Activated CD8-positive, alpha-beta T cell treated with anti-CD3 and anti-CD28 coated beads for 36 hours (primary cell): ENCODE data around the gene SLC66A3. TPM values are rescaled to one million over a fixed set of nuclear protein-coding genes. Genes with fewer than 3 reads are reported as not detected.
"Not testable (repeated sequence)": the region's sequence is repeated elsewhere in the genome, so short reads cannot be mapped to it uniquely, and the experiment has no call there.

ENCODE experiments used
- ATAC-seq: fragments of 200-7000 bp; cut with Tn5 transposase; one replicate; pipeline ENCODE4 v1.10.0; 2021; ENCODE audit warnings: mild to moderate bottlenecking, moderate library complexity
- CTCF ChIA-PET: fragments of 350-600 bp; sonication (Branson Sonifier 250); formaldehyde crosslinking; loops from one replicate; lab custom pipeline; 2021; ENCODE audit warnings: antibody characterized with exemption; lab: Charles Lee
- POLR2A ChIA-PET: fragments of 350-600 bp; sonication (Branson Sonifier 250); formaldehyde crosslinking; loops from one replicate; lab custom pipeline; 2021; ENCODE audit warnings: antibody characterized with exemption; lab: Charles Lee
- DNase-seq: peaks from one replicate; pipeline ENCODE4 v3.0.0-alpha.2; 2020
- H3K27ac Mint-ChIP-seq: one replicate; pipeline ENCODE4 v1.8.0; 2021; ENCODE audit warnings: mild to moderate bottlenecking, mixed read lengths
- H3K27me3 Mint-ChIP-seq: one replicate; pipeline ENCODE4 v1.8.0; 2021; ENCODE audit warnings: mixed read lengths
- H3K36me3 Mint-ChIP-seq: one replicate; pipeline ENCODE4 v1.8.0; 2021; ENCODE audit warnings: low read depth, mixed read lengths
- H3K4me1 Mint-ChIP-seq: one replicate; pipeline ENCODE4 v1.8.0; 2021; ENCODE audit warnings: low read depth, mixed read lengths
- H3K4me3 Mint-ChIP-seq: one replicate; pipeline ENCODE4 v1.8.0; 2021; ENCODE audit warnings: mild to moderate bottlenecking, moderate library complexity, mixed read lengths
- H3K9me3 Mint-ChIP-seq: one replicate; pipeline ENCODE4 v1.8.0; 2021; ENCODE audit warnings: mixed read lengths
- intact Hi-C: fragments of 100-400 bp; cut with micrococcal nuclease; formaldehyde crosslinking; loops from one replicate; pipeline ENCODE4 v1.10.0; 2022
- total RNA-seq, 2 experiments: library from RNA; stranded (reverse); gene quantifications; one replicate each; pipeline ENCODE4 v1.2.3, GENCODE V29; 2021
- TF ChIP-seq, protein P1 (sequence below): fragments of 200-600 bp; IDR thresholded peaks from one replicate; pipeline ENCODE4 v1.8.0; 2022; ENCODE audit warnings: antibody characterized with exemption, mild to moderate bottlenecking

Gene SLC66A3
- total RNA-seq, 2 experiments from 2014 or later: 10.4 to 10.6 TPM

DNA sequence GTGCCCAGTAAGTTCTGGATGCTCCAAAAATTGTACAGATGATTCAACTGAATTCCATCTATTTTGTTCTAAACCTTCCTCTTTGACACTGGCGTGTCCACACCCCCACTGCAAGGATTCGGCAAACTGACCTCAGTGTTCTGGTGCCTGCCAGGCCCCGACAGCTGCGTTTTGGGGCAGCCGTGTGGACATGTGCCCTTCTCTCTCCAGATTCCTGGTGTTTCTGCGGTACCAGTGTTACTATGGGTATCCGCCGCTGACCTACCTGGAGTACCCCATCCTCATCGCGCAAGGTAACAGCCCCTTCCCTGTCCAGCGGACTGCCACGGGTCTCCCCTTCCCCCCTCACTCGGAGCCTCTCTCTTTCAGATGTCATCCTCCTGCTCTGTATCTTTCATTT is 5.0 kb downstream of the SLC66A3 start:
- intact Hi-C loops: no loop called here
- DNase-seq (no peak), ATAC-seq (no peak)
- H3K27me3 Mint-ChIP-seq: no peaks in the 10 kb centered on the region
- TF ChIP-seq, protein P1, sequence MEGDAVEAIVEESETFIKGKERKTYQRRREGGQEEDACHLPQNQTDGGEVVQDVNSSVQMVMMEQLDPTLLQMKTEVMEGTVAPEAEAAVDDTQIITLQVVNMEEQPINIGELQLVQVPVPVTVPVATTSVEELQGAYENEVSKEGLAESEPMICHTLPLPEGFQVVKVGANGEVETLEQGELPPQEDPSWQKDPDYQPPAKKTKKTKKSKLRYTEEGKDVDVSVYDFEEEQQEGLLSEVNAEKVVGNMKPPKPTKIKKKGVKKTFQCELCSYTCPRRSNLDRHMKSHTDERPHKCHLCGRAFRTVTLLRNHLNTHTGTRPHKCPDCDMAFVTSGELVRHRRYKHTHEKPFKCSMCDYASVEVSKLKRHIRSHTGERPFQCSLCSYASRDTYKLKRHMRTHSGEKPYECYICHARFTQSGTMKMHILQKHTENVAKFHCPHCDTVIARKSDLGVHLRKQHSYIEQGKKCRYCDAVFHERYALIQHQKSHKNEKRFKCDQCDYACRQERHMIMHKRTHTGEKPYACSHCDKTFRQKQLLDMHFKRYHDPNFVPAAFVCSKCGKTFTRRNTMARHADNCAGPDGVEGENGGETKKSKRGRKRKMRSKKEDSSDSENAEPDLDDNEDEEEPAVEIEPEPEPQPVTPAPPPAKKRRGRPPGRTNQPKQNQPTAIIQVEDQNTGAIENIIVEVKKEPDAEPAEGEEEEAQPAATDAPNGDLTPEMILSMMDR: no peak
- H3K36me3 Mint-ChIP-seq: no peaks in the 10 kb centered on the region
- peaks cover 22% of the 10 kb centered on the region for H3K4me1 Mint-ChIP-seq
- ChIA-PET CTCF (no interaction called here), POLR2A (no interaction called here)
- H3K27ac Mint-ChIP-seq: peak overlapping the region; percentile 86
- no peaks in the 10 kb centered on the region for H3K9me3 Mint-ChIP-seq
- no peak overlapping the region for H3K4me3 Mint-ChIP-seq

DNA sequence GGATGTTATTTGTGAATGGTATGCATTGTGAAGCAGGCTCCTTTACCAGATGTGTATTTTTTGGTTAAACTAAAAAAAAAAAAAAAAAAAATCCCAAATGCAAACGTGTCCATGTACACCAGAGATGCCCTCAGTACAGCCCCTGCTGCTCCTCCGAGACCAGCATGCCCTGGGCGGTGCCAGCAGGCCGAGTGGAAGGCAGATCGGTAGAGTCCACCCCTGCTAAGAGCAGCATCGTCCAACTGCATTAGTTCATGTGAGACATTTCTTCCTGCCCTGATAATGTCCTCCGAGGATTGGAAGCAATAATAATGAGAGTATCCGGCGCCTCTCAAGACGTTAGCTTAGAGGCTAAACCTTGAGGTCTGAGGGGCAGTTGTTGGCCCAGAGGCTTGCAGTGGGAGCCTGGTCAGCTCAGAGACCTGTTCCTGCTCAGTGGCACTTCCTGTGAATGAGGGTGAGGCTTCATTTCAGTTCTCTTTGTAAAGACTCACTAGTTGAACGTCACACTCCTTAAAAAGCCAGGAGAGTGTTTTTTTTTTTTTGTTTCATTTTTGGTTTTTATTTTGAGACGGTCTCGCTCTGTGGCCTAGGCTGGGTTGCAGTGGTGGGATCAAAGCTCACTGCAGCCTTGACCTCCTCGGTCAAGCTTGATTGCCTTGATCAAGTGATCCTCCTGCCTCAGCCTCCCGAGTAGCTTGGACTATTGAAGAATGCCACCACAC is 5.6 kb downstream of the SLC66A3 start:
- Mint-ChIP-seq H3K27me3 (no peaks in the 10 kb centered on the region), H3K4me1 (peaks cover 20% of the 10 kb centered on the region), H3K4me3 (peak overlapping the region; percentile 31), H3K9me3 (no peaks in the 10 kb centered on the region), H3K36me3 (no peaks in the 10 kb centered on the region), H3K27ac (peak overlapping the region; percentile 86)
- TF ChIP-seq, protein P1: no peak
- intact Hi-C loops: no loop called here
- ATAC-seq (peak; percentile 83), DNase-seq (no peak)
- CTCF ChIA-PET: interaction anchor here (2.9 kb wide), 1 partner anchor 28 kb away, joined by 18 read pairs; a partner anchor contains a TSS
- POLR2A ChIA-PET: interaction anchor here (0.7 to 1.3 kb wide), 3 partner anchors 28 to 80 kb away, joined by 3 read pairs; a partner anchor contains a TSS

DNA sequence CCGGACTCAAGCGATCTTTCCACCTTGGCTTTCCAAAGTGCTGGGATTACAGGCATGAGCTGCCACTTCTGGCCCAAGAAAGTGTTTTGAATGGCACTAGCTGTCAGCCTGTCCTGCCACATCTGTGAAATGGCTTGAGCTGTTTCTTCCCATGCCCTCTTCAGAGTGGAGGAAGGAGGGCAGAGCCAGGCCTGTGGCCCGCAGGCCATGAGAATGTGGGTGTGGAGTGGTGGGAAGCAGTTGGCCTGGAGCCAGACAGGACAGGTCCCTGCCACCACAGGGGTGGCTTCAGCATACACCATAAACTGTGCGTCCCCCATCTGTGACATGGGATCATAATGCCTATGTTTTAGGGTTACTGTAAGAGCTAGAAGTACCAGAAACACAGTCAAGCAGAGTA is 6.5 kb downstream of the SLC66A3 start:
- ATAC-seq: no peak
- Mint-ChIP-seq H3K4me3 (no peak overlapping the region), H3K9me3 (no peaks in the 10 kb centered on the region), H3K27me3 (no peaks in the 10 kb centered on the region), H3K27ac (no peak overlapping the region), H3K4me1 (peaks cover 16% of the 10 kb centered on the region), H3K36me3 (no peaks in the 10 kb centered on the region)
- DNase-seq: no peak
- TF ChIP-seq, protein P1: no peak
- CTCF ChIA-PET: interaction anchor here (2.9 kb wide), 1 partner anchor 29 kb away, joined by 18 read pairs; a partner anchor contains a TSS
- intact Hi-C loops: no loop called here
- POLR2A ChIA-PET: interaction anchor here (0.7 to 1.3 kb wide), 3 partner anchors 28 to 79 kb away, joined by 3 read pairs; a partner anchor contains a TSS

- H3K27me3 Mint-ChIP-seq: no peaks in the 10 kb centered on the region
- H3K27ac Mint-ChIP-seq: no peak overlapping the region
- intact Hi-C loops: no loop called here
- TF ChIP-seq, protein P1: no peak
- CTCF ChIA-PET: interaction anchor here (1.0 to 2.9 kb wide), 3 partner anchors 31 to 45 kb away, joined by 3 to 18 read pairs (median 3); a partner anchor contains a TSS
- H3K9me3 Mint-ChIP-seq: no peaks in the 10 kb centered on the region
- H3K36me3 Mint-ChIP-seq: no peaks in the 10 kb centered on the region
- H3K4me1 Mint-ChIP-seq: peaks cover 14% of the 10 kb centered on the region
- no peak overlapping the region for H3K4me3 Mint-ChIP-seq
- ATAC-seq (no peak), DNase-seq (no peak)
- POLR2A ChIA-PET: interaction anchor here (0.7 kb wide), 1 partner anchor 8 kb away, joined by 4 read pairs; no protein-coding TSS in a partner anchor
Observed at GRCh38 chr2:11163439-11164317, 8.4 kb downstream of the SLC66A3 start.

GRCh38 chr2:11165046-11165445 is 9.8 kb downstream of the SLC66A3 start:
- H3K4me3 Mint-ChIP-seq, CTCF ChIA-PET: not testable (repeated sequence)

More at GRCh38 chr2:11165046-11165445, 9.8 kb downstream of the SLC66A3 start:
- peaks cover 12% of the 10 kb centered on the region for H3K4me1 Mint-ChIP-seq
- DNase-seq, H3K36me3 Mint-ChIP-seq, POLR2A ChIA-PET, intact Hi-C loops, H3K27ac Mint-ChIP-seq, ATAC-seq, H3K27me3 Mint-ChIP-seq, H3K9me3 Mint-ChIP-seq: not testable (repeated sequence)
